ENCODE data around the gene ABCC8. TPM values are rescaled to one million over a fixed set of nuclear protein-coding genes. Genes with fewer than 3 reads are reported as not detected.

ABCC8 gene
- total and polyA plus RNA-seq, 10 of the 15 experiments (the other 5 are each of a cell fraction or from before 2014, with no cell fraction given), result not detected

DNA sequence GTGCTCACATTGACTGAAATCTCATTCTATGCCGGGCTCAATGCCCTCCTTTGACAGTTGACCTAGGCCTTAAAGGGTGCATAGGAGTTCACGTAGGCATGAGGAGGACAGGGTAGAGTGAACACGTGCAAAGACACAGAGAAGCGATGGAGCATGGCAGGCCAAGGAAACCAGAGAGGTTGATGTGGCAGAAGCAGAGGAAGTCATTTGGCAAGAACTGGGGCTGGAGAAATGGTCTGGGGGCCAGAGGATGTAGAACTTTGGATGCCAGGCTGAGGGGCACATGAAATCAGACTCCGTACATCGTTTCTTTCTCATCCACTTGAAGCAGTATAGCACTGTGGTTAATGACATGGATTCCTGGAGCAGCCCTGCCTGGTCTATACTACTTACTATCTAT, 13.6 kb upstream of the ABCC8 start:
- RAD21 ChIA-PET (ENCODE audit: unreplicated experiment), result no interaction called here
- intact Hi-C loops (cut with micrococcal nuclease; ENCODE audit: unreplicated experiment), result no loop called here
- H3K27ac ChIP-seq (ENCODE audit: control insufficient read depth, insufficient read depth), result no peak overlapping the region
- no peaks in the 10 kb centered on the region for H3K4me1 ChIP-seq (ENCODE audit: control insufficient read depth, insufficient read depth, low read length)
- H4K20me1 ChIP-seq (ENCODE audit: control insufficient read depth, insufficient read depth), result no peaks in the 10 kb centered on the region
- 36% methylated on average over 6 of the region's 6 CpGs for WGBS (ENCODE audit: insufficient coverage, insufficient replicate concordance, low lambda C conversion rate, missing lambda C conversion rate)
- no peaks in the 10 kb centered on the region for H3K9me3 ChIP-seq (replicated peaks; ENCODE audit: control insufficient read depth, insufficient read depth, low read length)
- peaks cover 0 to 3% of the 10 kb centered on the region in 2 experiments; a peak in 1 of 4 replicates for H3K27me3 ChIP-seq (replicated peaks in 1 of 2; ENCODE audit: control insufficient read depth in 2 of 2, insufficient read depth in 2 of 2, low read length in 1 of 2)
- H3K36me3 ChIP-seq (ENCODE audit: control insufficient read depth in 2 of 2, insufficient read depth in 2 of 2, low read length in 1 of 2), result no peaks in the 10 kb centered on the region
- SMC1A ChIA-PET (ENCODE audit: uncharacterized antibody, unreplicated experiment), result no interaction called here
- FAIRE-seq (no peak), DNase-seq (ENCODE audit: low read depth, low spot score) (no peak), ATAC-seq (no peak)
- in situ Hi-C loops (cut with MboI), result no loop called here
- CTCF ChIA-PET, result no interaction called here
- POLR2A ChIA-PET, result no interaction called here
- H3K4me3 ChIP-seq, result no peak overlapping the region
- no peak overlapping the region for H3K9ac ChIP-seq (ENCODE audit: control insufficient read depth, insufficient read depth, low read length)
- no peak overlapping the region for H3K4me2 ChIP-seq (ENCODE audit: control insufficient read depth, insufficient read depth)
- no peaks in the 10 kb centered on the region for H3K79me2 ChIP-seq (ENCODE audit: control insufficient read depth, insufficient read depth, low read length)
- H2AFZ ChIP-seq (ENCODE audit: control insufficient read depth, low read depth, low read length), result no peak overlapping the region
- no TSS peak for BruUV-seq (replicated peaks)
- TF ChIP-seq NR2C1 (IDR thresholded peaks at IDR 0.05), result no peak
- TF ChIP-seq, protein P1, sequence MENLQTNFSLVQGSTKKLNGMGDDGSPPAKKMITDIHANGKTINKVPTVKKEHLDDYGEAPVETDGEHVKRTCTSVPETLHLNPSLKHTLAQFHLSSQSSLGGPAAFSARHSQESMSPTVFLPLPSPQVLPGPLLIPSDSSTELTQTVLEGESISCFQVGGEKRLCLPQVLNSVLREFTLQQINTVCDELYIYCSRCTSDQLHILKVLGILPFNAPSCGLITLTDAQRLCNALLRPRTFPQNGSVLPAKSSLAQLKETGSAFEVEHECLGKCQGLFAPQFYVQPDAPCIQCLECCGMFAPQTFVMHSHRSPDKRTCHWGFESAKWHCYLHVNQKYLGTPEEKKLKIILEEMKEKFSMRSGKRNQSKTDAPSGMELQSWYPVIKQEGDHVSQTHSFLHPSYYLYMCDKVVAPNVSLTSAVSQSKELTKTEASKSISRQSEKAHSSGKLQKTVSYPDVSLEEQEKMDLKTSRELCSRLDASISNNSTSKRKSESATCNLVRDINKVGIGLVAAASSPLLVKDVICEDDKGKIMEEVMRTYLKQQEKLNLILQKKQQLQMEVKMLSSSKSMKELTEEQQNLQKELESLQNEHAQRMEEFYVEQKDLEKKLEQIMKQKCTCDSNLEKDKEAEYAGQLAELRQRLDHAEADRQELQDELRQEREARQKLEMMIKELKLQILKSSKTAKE (IDR thresholded peaks at IDR 0.05; ENCODE audit: low read depth, poor library complexity, severe bottlenecking), result no peak
- no peak for TF ChIP-seq TARDBP (IDR thresholded peaks at IDR 0.05; ENCODE audit: borderline replicate concordance)
- no peak for TF ChIP-seq NR2F1 (conservative IDR thresholded peaks at IDR 0.05)
- no peak for TF ChIP-seq YY1 (IDR thresholded peaks at IDR 0.05; ENCODE audit: low read depth, low read length)
- TF ChIP-seq, protein P2, sequence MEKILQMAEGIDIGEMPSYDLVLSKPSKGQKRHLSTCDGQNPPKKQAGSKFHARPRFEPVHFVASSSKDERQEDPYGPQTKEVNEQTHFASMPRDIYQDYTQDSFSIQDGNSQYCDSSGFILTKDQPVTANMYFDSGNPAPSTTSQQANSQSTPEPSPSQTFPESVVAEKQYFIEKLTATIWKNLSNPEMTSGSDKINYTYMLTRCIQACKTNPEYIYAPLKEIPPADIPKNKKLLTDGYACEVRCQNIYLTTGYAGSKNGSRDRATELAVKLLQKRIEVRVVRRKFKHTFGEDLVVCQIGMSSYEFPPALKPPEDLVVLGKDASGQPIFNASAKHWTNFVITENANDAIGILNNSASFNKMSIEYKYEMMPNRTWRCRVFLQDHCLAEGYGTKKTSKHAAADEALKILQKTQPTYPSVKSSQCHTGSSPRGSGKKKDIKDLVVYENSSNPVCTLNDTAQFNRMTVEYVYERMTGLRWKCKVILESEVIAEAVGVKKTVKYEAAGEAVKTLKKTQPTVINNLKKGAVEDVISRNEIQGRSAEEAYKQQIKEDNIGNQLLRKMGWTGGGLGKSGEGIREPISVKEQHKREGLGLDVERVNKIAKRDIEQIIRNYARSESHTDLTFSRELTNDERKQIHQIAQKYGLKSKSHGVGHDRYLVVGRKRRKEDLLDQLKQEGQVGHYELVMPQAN (conservative IDR thresholded peaks at IDR 0.05), result no peak
- no peak for TF ChIP-seq MXI1 (IDR thresholded peaks at IDR 0.05; ENCODE audit: low read depth, low read length)
- TF ChIP-seq CHD2 (IDR thresholded peaks at IDR 0.05; ENCODE audit: borderline replicate concordance, low read depth, low read length), result no peak
- TF ChIP-seq, protein P3, sequence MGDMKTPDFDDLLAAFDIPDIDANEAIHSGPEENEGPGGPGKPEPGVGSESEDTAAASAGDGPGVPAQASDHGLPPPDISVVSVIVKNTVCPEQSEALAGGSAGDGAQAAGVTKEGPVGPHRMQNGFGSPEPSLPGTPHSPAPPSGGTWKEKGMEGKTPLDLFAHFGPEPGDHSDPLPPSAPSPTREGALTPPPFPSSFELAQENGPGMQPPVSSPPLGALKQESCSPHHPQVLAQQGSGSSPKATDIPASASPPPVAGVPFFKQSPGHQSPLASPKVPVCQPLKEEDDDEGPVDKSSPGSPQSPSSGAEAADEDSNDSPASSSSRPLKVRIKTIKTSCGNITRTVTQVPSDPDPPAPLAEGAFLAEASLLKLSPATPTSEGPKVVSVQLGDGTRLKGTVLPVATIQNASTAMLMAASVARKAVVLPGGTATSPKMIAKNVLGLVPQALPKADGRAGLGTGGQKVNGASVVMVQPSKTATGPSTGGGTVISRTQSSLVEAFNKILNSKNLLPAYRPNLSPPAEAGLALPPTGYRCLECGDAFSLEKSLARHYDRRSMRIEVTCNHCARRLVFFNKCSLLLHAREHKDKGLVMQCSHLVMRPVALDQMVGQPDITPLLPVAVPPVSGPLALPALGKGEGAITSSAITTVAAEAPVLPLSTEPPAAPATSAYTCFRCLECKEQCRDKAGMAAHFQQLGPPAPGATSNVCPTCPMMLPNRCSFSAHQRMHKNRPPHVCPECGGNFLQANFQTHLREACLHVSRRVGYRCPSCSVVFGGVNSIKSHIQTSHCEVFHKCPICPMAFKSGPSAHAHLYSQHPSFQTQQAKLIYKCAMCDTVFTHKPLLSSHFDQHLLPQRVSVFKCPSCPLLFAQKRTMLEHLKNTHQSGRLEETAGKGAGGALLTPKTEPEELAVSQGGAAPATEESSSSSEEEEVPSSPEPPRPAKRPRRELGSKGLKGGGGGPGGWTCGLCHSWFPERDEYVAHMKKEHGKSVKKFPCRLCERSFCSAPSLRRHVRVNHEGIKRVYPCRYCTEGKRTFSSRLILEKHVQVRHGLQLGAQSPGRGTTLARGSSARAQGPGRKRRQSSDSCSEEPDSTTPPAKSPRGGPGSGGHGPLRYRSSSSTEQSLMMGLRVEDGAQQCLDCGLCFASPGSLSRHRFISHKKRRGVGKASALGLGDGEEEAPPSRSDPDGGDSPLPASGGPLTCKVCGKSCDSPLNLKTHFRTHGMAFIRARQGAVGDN (IDR thresholded peaks at IDR 0.05), result no peak
- TF ChIP-seq MEF2B (IDR thresholded peaks at IDR 0.05; ENCODE audit: partially characterized antibody, poor library complexity, severe bottlenecking), result no peak
- no peak for TF ChIP-seq SMAD1 (IDR thresholded peaks at IDR 0.05; ENCODE audit: low read depth, partially characterized antibody)
- no peak for TF ChIP-seq PAX8 (IDR thresholded peaks at IDR 0.05)
- TF ChIP-seq POLR2AphosphoS2 (IDR thresholded peaks at IDR 0.05; ENCODE audit: low read depth, low read length), result no peak
- TF ChIP-seq, protein P4, sequence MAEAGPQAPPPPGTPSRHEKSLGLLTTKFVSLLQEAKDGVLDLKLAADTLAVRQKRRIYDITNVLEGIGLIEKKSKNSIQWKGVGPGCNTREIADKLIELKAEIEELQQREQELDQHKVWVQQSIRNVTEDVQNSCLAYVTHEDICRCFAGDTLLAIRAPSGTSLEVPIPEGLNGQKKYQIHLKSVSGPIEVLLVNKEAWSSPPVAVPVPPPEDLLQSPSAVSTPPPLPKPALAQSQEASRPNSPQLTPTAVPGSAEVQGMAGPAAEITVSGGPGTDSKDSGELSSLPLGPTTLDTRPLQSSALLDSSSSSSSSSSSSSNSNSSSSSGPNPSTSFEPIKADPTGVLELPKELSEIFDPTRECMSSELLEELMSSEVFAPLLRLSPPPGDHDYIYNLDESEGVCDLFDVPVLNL (IDR thresholded peaks at IDR 0.05; ENCODE audit: low read depth, low read length), result no peak
